H1 (cell line): Measurements from ENCODE around the gene VNN1. TPM values are rescaled to one million over a fixed set of nuclear protein-coding genes. Genes with fewer than 3 reads are reported as not detected.

Source experiments
- CTCF ChIA-PET: fragments of 300-600 bp; sonication (Branson Sonifier 250); formaldehyde crosslinking; loops from one replicate; lab custom pipeline; 2021; ENCODE audit not compliant: partially characterized antibody; lab: Charles Lee
- POLR2A ChIA-PET: fragments of 300-600 bp; sonication (Branson Sonifier 250); formaldehyde crosslinking; loops from one replicate; lab custom pipeline; 2021; ENCODE audit warnings: inconsistent platforms; ENCODE audit not compliant: partially characterized antibody; lab: Charles Lee
- DNase-seq, 2 experiments: peaks; one replicate each; pipeline versions ENCODE4 v3.0.0 to v3.0.0-alpha.2; 2010 to 2022; ENCODE audit warnings: low spot score in 2 of 2, low read depth in 1 of 2, mixed read lengths in 1 of 2
- FAIRE-seq: peaks from 2 replicates; lab custom pipeline; 2011; peaks lifted over from hg19 to GRCh38; lab: Jason Lieb, UNC
- H2AFZ ChIP-seq: 2 replicates; pipeline ENCODE4 v1.8.1; 2012; ENCODE audit warnings: low read length, inconsistent platforms
- H2AK5ac ChIP-seq: 2 replicates; pipeline ENCODE4 v1.6.1; 2013; ENCODE audit warnings: low read depth, low read length
- H2BK120ac ChIP-seq: replicated peaks from 2 replicates; pipeline ENCODE3; 2013; ENCODE audit warnings: low read depth, low read length, inconsistent platforms
- H2BK12ac ChIP-seq: 2 replicates; pipeline ENCODE4 v1.6.1; 2013; ENCODE audit warnings: low read depth, low read length
- H2BK15ac ChIP-seq: 2 replicates; pipeline ENCODE4 v1.6.1; 2013; ENCODE audit warnings: low read length
- H2BK20ac ChIP-seq: 2 replicates; pipeline ENCODE4 v1.6.1; 2013; ENCODE audit warnings: low read length
- H2BK5ac ChIP-seq: 2 replicates; pipeline ENCODE4 v1.6.1; 2013; ENCODE audit warnings: low read depth, low read length
- H3K14ac ChIP-seq: 2 replicates; pipeline ENCODE4 v1.6.1; 2013; ENCODE audit warnings: inconsistent platforms; ENCODE audit not compliant: insufficient read length
- H3K18ac ChIP-seq: 2 replicates; pipeline ENCODE4 v1.6.1; 2013; ENCODE audit warnings: low read length; ENCODE audit errors: extremely low read depth
- H3K23ac ChIP-seq: 2 replicates; pipeline ENCODE4 v1.6.1; 2013; ENCODE audit warnings: inconsistent platforms; ENCODE audit not compliant: insufficient read length
- H3K23me2 ChIP-seq: 2 replicates; pipeline ENCODE4 v1.6.1; 2013; ENCODE audit warnings: low read depth, low read length
- H3K27ac ChIP-seq: 2 replicates; pipeline ENCODE4 v1.6.1; 2011; ENCODE audit warnings: low read depth, low read length, inconsistent platforms
- H3K27me3 ChIP-seq, 4 experiments: replicated peaks in 1 of 4; 1 replicate in 1 of 4; 2 replicates in 3 of 4; pipeline versions ENCODE4 v1.6.1 to v1.8.1; 2011 to 2013; ENCODE audit warnings: low read length in 3 of 4, mild to moderate bottlenecking in 3 of 4, inconsistent platforms in 2 of 4, mixed read lengths in 2 of 4, moderate library complexity in 1 of 4; ENCODE audit not compliant: control insufficient read depth in 3 of 4, insufficient read depth in 3 of 4; ENCODE audit errors: extremely low read depth in 1 of 4
- H3K36me3 ChIP-seq, 4 experiments: 2 replicates each; pipeline versions ENCODE4 v1.6.1 to v1.8.1; 2011 to 2013; ENCODE audit warnings: mild to moderate bottlenecking in 4 of 4, low read length in 3 of 4, moderate library complexity in 2 of 4, control low read depth in 1 of 4, inconsistent platforms in 1 of 4; ENCODE audit not compliant: insufficient read depth in 4 of 4, control insufficient read depth in 2 of 4
- H3K4ac ChIP-seq: replicated peaks from 2 replicates; pipeline ENCODE3; 2013; ENCODE audit warnings: low read length, low read depth, mixed read lengths, inconsistent platforms; ENCODE audit not compliant: insufficient read length
- H3K4me1 ChIP-seq, 4 experiments: replicated peaks in 1 of 4; 1 replicate in 1 of 4; 2 replicates in 3 of 4; pipeline versions ENCODE4 v1.6.1 to v1.8.1; 2011 to 2013; ENCODE audit warnings: low read length in 3 of 4, inconsistent platforms in 2 of 4, mixed read lengths in 1 of 4; ENCODE audit not compliant: insufficient read depth in 4 of 4, control insufficient read depth in 3 of 4
- H3K4me2 ChIP-seq, 2 experiments: 2 replicates each; pipeline versions ENCODE4 v1.6.1 to v1.8.1; 2011 to 2013; ENCODE audit warnings: low read depth in 2 of 2, low read length in 2 of 2, control low read depth in 1 of 2, inconsistent platforms in 1 of 2, mild to moderate bottlenecking in 1 of 2; ENCODE audit not compliant: insufficient read depth in 1 of 2
- H3K4me3 ChIP-seq, 4 experiments: fragments of 200-600, 300-600 bp in 1 of 4; sonication (generic), shearing (Covaris generic), sonication (Bioruptor Twin) in 1 of 4; 2 replicates each; pipeline versions ENCODE4 v1.5.1 to v1.8.1; 2011 to 2016; ENCODE audit warnings: low read length in 4 of 4, low read depth in 3 of 4, control low read depth in 2 of 4, inconsistent platforms in 2 of 4, mild to moderate bottlenecking in 2 of 4, mixed read lengths in 1 of 4, moderate library complexity in 1 of 4; ENCODE audit not compliant: insufficient read depth in 2 of 4; ENCODE audit errors: extremely low read depth in 1 of 4
- H3K56ac ChIP-seq: replicated peaks from 2 replicates; pipeline ENCODE3; 2013; ENCODE audit warnings: low read depth, mild to moderate bottlenecking, mixed read lengths, low read length, inconsistent platforms; ENCODE audit not compliant: insufficient read length
- H3K79me1 ChIP-seq: 2 replicates; pipeline ENCODE4 v1.6.1; 2013; ENCODE audit warnings: low read depth, low read length, control low read depth
- H3K79me2 ChIP-seq, 2 experiments: 2 replicates each; pipeline versions ENCODE4 v1.6.1 to v1.8.1; 2012 to 2013; ENCODE audit warnings: low read length in 2 of 2, mild to moderate bottlenecking in 2 of 2, inconsistent platforms in 1 of 2; ENCODE audit not compliant: insufficient read depth in 2 of 2, control insufficient read depth in 1 of 2
- H3K9ac ChIP-seq, 4 experiments: replicated peaks in 1 of 4; 1 replicate in 1 of 4; 2 replicates in 3 of 4; pipeline versions ENCODE4 v1.6.1 to v1.8.1; 2011 to 2013; ENCODE audit warnings: low read depth in 3 of 4, low read length in 3 of 4, control low read depth in 2 of 4, mild to moderate bottlenecking in 2 of 4, moderate library complexity in 2 of 4, inconsistent platforms in 1 of 4; ENCODE audit errors: extremely low read depth in 1 of 4
- H3K9me3 ChIP-seq, 2 experiments: 2 replicates each; pipeline versions ENCODE4 v1.6.1 to v1.8.1; 2012 to 2013; ENCODE audit warnings: mild to moderate bottlenecking in 2 of 2, moderate library complexity in 2 of 2, control low read depth in 1 of 2, inconsistent platforms in 1 of 2, low read depth in 1 of 2, low read length in 1 of 2, mixed read lengths in 1 of 2; ENCODE audit not compliant: insufficient read depth in 2 of 2
- H4K20me1 ChIP-seq, 2 experiments: replicated peaks in 1 of 2; 2 replicates each; pipeline versions ENCODE3 to v1.8.1; 2011 to 2013; ENCODE audit warnings: inconsistent platforms in 2 of 2, low read length in 2 of 2, mild to moderate bottlenecking in 1 of 2; ENCODE audit not compliant: insufficient read depth in 2 of 2, control insufficient read depth in 1 of 2
- H4K5ac ChIP-seq: 2 replicates; pipeline ENCODE4 v1.6.1; 2013; ENCODE audit warnings: low read length, low read depth, mixed read lengths, inconsistent platforms; ENCODE audit not compliant: insufficient read length
- H4K8ac ChIP-seq: 2 replicates; pipeline ENCODE4 v1.8.0; 2013; ENCODE audit warnings: mild to moderate bottlenecking, moderate library complexity, low read length, inconsistent platforms; ENCODE audit not compliant: insufficient read depth; ENCODE audit errors: extremely low read depth
- H4K91ac ChIP-seq: replicated peaks from 2 replicates; pipeline ENCODE3; 2013; ENCODE audit warnings: low read length, mixed read lengths, inconsistent platforms; ENCODE audit not compliant: insufficient read length
- BACH1 ChIP-seq: IDR thresholded peaks from 2 replicates; pipeline ENCODE4 v1.6.1; 2012; ENCODE audit warnings: low read length, improper control_type of control experiment
- JUN ChIP-seq: IDR thresholded peaks from 2 replicates; pipeline ENCODE4 v1.6.1; 2011; ENCODE audit warnings: low read depth, mild to moderate bottlenecking, improper control_type of control experiment, low read length
- KDM1A ChIP-seq: fragments of 200-600, 300-600 bp; sonication (generic); IDR thresholded peaks from 2 replicates; pipeline ENCODE4 v1.7.1; 2016; ENCODE audit warnings: mild to moderate bottlenecking, low read length, borderline replicate concordance
- NRF1 ChIP-seq: IDR thresholded peaks from 2 replicates; pipeline ENCODE4 v1.6.1; 2011; ENCODE audit warnings: mild to moderate bottlenecking, low read depth, low read length, improper control_type of control experiment
- SP4 ChIP-seq: IDR thresholded peaks from 2 replicates; pipeline ENCODE4 v1.6.1; 2012; ENCODE audit warnings: low read length, inconsistent platforms
- TAF1 ChIP-seq: IDR thresholded peaks from 2 replicates; pipeline ENCODE4 v1.6.1; 2011; ENCODE audit warnings: mild to moderate bottlenecking, low read depth, low read length
- TAF7 ChIP-seq: optimal IDR thresholded peaks from 2 replicates; pipeline ENCODE3; 2011; ENCODE audit warnings: low read depth, mild to moderate bottlenecking, inconsistent platforms, low read length, moderate library complexity, borderline replicate concordance
- USF2 ChIP-seq: IDR thresholded peaks from 2 replicates; pipeline ENCODE4 v1.6.1; 2011; ENCODE audit warnings: low read length, improper control_type of control experiment
- WGBS, 2 experiments: shearing (Covaris generic) in 1 of 2; methylation state at CpG; one replicate each; pipeline versions ENCODE4 v1.1.6 to v1.1.7; 2013 to 2015; ENCODE audit warnings: low lambda C conversion rate in 2 of 2, mixed read lengths in 2 of 2, inconsistent platforms in 1 of 2, low coverage in 1 of 2, missing lambda C conversion rate in 1 of 2; ENCODE audit not compliant: insufficient replicate concordance in 2 of 2, insufficient coverage in 1 of 2, insufficient read length in 1 of 2; ENCODE audit errors: extremely low coverage in 1 of 2, missing lambda C conversion rate in 1 of 2; 5-methylcytosine and 5-hydroxymethylcytosine counted together
- polyA plus RNA-seq, 7 experiments: library from polyadenylated mRNA; depleted of rRNA in 3 of 7; stranded (reverse) in 5 of 7; unstranded in 2 of 7; fragments of >200 nt in 5 of 7; fragments of 200-250 nt in 2 of 7; gene quantifications; 1 replicate in 5 of 7; 2 replicates in 1 of 7; 4 replicates in 1 of 7; pipeline versions ENCODE4 v1.2.1 to v1.2.3, GENCODE V29; 2011 to 2013; ENCODE audit warnings: missing spikeins in 2 of 7, mixed read lengths in 2 of 7
- total RNA-seq: library from RNA; stranded (reverse); fragmentation: NEBNext Ultra II Directional; extraction: Animal tissue kit (Norgen Biotek cat#: 25700); gene quantifications from 2 replicates; pipeline ENCODE4 v1.2.1, GENCODE V29; 2021

Gene VNN1
- total and polyA plus RNA-seq, 2 of the 8 experiments (the other 6 are each of a cell fraction or from before 2014, with no cell fraction given), result not detected

DNA sequence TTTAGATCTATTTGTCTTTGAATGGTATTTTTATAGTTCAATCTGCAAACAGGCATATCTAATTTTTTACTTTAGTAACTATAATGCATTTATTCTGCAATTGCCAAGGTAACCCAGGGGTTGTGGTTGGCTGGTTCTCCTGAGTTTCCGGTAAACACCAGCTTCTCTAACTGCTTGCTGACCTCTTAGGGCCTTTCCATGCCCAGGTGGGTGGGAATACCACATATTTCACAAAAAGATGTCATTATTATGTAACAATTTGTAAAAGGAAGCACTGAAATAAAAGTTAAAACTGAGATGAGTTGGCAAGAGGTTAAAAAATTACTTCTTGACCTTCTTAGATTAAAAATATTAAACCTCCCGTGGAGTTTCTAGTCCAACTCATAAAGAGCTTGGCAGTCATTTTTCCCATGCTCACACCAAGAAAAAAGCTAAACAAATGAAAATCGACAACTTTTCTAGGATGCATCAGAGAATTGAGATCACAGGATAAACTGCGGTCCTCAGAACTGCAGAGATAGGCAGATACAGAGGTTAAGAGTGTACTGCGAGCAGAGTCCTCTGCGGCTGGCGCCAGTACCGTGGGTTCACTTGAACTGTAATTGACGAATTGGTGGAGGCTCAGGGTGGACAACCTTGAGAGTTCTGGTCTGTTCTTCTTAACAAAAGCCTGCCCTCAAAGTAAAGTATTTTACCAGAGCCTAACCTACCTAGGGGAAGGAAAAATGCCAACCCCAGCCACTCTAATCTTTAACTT, 2.2 kb upstream of the VNN1 start:
- Histone ChIP-seq H3K23ac (no peak overlapping the region), H3K56ac (no peak overlapping the region), H3K14ac (no peak overlapping the region), H3K4ac (no peak overlapping the region), H4K8ac (no peak overlapping the region), H2BK15ac (no peak overlapping the region), H2BK5ac (no peak overlapping the region), H2BK20ac (no peak overlapping the region), H4K91ac (no peak overlapping the region), H3K4me2 (no peak overlapping the region), H3K4me3 (no peak overlapping the region), H3K36me3 (no peaks in the 10 kb centered on the region), H3K18ac (no peak overlapping the region), H3K27ac (no peak overlapping the region), H3K9ac (no peak overlapping the region), H3K27me3 (no peaks in the 10 kb centered on the region), H2BK12ac (no peak overlapping the region), H3K23me2 (no peaks in the 10 kb centered on the region), H3K79me1 (no peaks in the 10 kb centered on the region), H2BK120ac (no peak overlapping the region), H4K5ac (no peak overlapping the region), H2AK5ac (no peak overlapping the region), H2AFZ (no peak overlapping the region), H4K20me1 (no peaks in the 10 kb centered on the region), H3K9me3 (no peaks in the 10 kb centered on the region), H3K4me1 (no peaks in the 10 kb centered on the region), H3K79me2 (no peaks in the 10 kb centered on the region)
- WGBS, 2 experiments, result 85% methylated on average over 9 of the region's 9 CpGs; no CpG with 5 or more reads in 1 of the 2 experiments
- DNase-seq (no peak), FAIRE-seq (no peak)
- ChIA-PET CTCF (interaction anchor here (0.6 to 7.0 kb wide), 34 partner anchors 8 to 416 kb away, joined by 3 to 38 read pairs (median 5); partner anchors contain the start of genes TAAR8 and VNN2), POLR2A (interaction anchor here (0.6 to 1.3 kb wide), 3 partner anchors 9 to 100 kb away, joined by 3 to 4 read pairs (median 3); partner anchors contain the start of gene RPS12)
- TF ChIP-seq SP4 (no peak), BACH1 (no peak), KDM1A (no peak), JUN (no peak), TAF1 (no peak), NRF1 (no peak), TAF7 (no peak), USF2 (no peak)
